ENCODE data around the gene SERPINA3.

The SERPINA3 gene

DNA sequence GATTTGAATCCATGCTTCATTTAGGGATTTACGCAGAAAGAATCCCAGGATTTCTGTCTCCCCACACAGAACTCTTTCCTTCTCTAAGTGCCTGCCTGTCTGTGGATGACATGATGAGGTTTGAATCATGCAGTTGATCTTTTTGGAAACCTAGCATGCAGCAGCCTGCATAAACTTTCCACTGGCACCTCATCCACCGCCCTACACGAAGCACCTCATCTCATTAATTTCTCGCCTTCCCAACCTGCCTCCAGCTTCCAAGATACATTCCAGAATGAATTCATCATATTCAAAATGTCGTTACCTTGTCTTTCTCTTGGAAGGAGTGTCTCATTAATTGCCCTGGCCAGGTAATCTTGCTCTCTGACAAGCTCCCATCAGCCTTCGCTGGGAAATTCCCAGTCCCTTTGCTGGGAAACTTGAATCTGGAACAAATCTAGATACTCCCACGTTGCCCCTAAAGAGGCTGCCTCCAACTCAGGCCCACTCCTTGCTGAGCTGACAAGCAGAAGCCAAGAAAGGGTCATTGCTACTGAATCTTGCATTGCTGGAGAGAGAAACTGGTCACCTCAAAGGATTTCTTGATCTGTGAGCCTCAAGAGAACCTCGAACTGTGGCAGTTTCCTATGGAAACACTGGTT, 48.2 kb downstream of the SERPINA3 start:
- no peak for DNase-seq

DNA sequence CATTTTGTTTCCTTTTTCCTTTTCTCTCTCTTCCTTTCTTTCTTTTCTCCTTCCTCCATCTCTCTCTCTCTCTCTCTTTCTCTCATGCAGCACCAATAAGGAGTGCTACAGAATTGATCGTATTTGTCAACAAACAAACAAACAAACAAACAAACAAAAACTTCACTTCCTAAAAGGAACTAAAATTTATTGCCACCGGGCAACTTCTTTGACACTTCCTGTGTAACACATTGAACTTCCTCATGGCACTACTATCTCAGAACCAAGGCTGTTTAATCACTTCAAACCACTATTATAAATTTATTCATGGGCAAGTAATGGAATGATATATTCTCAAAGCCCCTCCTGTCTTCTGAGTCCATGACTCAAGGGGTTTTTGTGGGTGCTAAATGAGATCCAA, 51.3 kb downstream of the SERPINA3 start:
- DNase-seq: no peak

DNA sequence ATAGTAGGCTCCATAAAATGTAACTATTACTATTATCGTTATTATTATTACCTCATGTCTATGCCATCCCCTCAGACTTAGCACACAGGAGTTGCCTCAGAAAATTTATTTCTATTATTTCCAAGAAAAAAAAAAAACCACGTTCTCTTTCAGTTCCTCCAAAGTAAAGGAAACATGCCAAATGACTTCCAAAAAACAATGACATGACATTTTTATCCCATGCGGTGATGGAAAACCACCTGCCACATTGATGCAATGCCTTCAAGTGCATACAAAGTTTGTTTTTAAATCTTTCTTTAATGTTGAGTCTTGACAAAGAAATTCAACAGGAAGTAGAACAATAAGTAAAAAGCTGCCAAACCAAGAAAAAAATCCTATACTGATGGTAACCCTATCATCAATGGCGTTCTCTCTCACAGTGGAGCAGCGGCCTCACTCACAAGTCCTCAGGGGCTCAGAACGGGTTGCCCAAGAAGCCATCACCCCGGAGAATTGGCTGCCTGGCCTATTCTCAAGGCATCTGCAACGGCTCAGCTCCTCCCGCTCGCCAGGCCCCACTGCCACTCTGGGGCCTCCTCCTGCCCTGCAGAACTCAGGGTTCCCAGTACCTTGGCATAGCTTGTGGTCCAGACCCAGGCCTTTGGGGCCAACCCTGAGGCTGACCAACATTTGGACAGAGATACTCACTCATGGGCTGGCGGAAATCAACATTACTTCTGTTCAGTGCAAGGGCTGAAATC, 51.9 kb downstream of the SERPINA3 start:
- DNase-seq: no peak

DNA sequence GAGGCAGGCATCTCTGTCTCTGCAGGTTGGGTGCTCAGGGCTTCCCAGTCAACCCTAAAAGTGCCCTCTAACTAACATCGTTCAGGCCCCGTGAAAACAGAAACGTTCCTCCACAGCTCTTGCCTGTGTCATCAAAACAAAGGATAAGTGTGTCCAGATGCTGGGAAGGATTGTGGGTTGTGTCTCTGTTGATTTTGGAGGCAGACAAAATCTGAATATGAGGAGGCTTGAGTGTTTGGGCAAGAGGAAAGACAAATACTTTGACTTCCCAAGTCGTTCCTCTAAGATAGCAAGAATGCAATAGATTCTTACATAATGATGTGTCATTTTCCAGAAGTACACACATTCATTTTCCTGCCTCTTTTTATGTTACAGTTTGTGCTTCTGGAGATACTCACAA, 52.9 kb downstream of the SERPINA3 start:
- no peak for DNase-seq

DNA sequence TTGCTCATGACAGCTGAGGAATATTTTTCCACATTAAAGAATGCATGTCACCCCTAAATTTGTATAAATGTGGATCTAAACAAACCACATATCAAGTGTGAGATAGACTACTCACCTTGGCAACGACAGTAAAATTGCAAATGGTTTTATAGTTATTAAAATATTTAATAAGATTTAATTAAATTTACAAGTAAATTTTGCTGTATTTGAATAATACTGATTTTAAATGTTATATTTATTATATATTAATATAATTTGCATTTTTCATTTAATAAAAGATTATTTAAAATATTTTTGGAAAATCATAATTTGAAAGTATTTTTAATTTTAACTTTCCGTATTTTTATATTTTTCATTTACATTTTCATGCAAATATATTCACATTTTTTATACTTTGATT, 53.4 kb downstream of the SERPINA3 start:
- DNase-seq: no peak

DNA sequence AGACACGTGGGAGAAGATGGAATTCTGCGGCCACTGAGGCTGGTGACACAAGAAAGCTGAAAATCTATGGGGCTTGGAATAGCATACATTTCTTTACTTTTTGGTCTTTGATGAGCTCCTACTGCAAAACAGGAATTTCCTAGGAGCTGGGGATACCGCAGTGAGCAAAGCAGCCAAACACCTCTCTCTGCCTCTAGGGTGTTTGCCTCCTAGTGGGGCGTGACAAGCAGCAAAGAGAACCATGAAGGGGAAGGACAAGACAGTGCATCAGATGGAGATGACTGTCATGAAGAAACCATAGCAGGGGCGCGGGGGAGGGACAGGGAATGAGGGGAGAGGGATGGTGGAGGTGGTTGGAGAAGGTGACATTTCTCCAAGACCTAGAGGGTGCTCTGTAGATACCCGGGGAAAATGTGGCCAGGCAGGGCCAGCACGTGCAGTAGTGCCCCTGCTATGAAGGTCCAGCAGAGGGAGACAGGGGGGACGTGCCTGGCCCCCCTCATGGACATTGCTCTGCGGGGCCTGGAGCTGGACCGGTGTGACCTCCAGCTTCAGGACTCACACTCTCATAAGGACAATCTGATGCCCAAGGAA, 58.6 kb downstream of the SERPINA3 start:
- no peak for DNase-seq

DNA sequence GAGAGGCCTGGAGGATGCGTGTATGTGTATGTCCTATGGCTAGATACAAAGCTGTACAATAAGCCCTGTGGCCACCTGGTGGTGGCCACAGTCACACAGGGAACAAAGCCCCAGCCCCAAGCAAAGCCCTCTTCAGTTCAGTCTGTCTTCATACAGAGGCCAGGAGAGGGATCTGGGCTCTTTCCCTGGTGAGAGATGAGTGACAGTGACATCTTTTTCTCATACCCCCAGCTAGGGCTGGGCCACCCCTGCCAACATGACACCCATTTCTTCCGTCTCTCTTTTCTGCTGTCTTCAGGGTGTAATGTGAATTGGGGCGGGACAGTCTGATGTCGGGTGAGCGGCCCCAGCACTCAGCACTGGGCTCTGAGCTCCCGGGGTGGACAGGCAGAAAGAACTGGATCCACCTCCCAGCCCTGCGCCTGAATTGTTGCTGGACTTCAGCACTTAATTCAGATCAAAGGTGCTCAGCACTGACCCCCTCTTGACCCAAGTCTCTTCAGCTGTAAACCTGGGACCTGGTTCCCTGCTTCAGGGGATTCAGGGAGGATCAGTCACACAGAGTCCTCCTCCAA, 59.8 kb downstream of the SERPINA3 start:
- no peak for DNase-seq

DNA sequence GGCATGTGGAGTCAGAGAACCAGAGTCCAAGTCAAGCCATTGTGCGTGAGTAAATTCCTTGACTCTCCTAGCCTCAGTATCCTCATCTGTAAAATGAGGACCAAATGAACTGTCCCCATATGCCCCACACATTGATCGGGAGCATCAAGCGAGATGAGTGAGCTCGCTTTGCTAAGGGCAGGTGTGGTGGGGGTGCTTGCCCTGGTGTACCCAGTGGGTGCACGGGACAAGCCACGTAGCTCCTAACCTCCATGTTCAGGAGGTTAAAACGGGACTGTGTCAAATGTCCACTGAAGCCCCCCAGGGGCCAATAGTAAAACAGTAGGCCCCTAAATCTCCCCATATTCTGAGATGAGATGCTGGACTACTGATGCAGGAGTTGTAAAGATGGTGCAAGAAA, 60.9 kb downstream of the SERPINA3 start:
- no peak for DNase-seq
